Measurements from ENCODE around the gene CRX. TPM values are rescaled to one million over a fixed set of nuclear protein-coding genes. Genes with fewer than 3 reads are reported as not detected.
"Not testable (repeated sequence)": the region's sequence is repeated elsewhere in the genome, so short reads cannot be mapped to it uniquely, and the experiment has no call there.

CRX gene
- total and polyA plus RNA-seq, 7 donors = 0.01 TPM; not detected in 6

- no peaks in the 10 kb centered on the region for H3K36me3 ChIP-seq (ENCODE audit: insufficient read depth in 1 of 2, low read depth in 1 of 2)
- ATAC-seq (no peak), DNase-seq (no peak)
- no peak overlapping the region for H3K4me3 ChIP-seq
- H3K9me3 ChIP-seq = no peaks in the 10 kb centered on the region
- peaks cover 0 to 52% (median 11%) of the 10 kb centered on the region in 3 donors for H3K27me3 ChIP-seq (ENCODE audit: insufficient read depth in 3 of 3, low read length in 2 of 3)
- no peak overlapping the region for H3K27ac ChIP-seq
- H3K4me1 ChIP-seq = no peaks in the 10 kb centered on the region
- 55 to 62% (median 59%) methylated on average over 5 of the region's 5 CpGs for WGBS, 3 donors
- TF ChIP-seq CTCF (IDR thresholded peaks at IDR 0.05) = no peak
- intact Hi-C loops (cut with DNase I) = no loop called here
Observed at GRCh38 chr19:47853003-47853402, 31.3 kb downstream of the CRX start.

- Histone ChIP-seq H3K27ac (no peak overlapping the region), H3K9me3 (no peaks in the 10 kb centered on the region), H3K4me3 (no peak overlapping the region), H3K36me3 (ENCODE audit: insufficient read depth in 1 of 2, low read depth in 1 of 2) (no peaks in the 10 kb centered on the region), H3K4me1 (no peaks in the 10 kb centered on the region), H3K27me3 (ENCODE audit: insufficient read depth in 3 of 3, low read length in 2 of 3) (peaks cover 0 to 41% (median 5%) of the 10 kb centered on the region in 3 donors)
- ATAC-seq = no peak
- 70 to 77% (median 72%) methylated on average over 4 of the region's 4 CpGs for WGBS, 3 donors
- no peak for TF ChIP-seq CTCF (IDR thresholded peaks at IDR 0.05)
- intact Hi-C loops (cut with DNase I) = no loop called here
- DNase-seq = no peak
Observed at GRCh38 chr19:47854459-47854858, 32.7 kb downstream of the CRX start.

- H3K4me3 ChIP-seq; H3K36me3 ChIP-seq (ENCODE audit: insufficient read depth in 1 of 2, low read depth in 1 of 2); H3K27ac ChIP-seq; intact Hi-C loops (cut with DNase I); ATAC-seq; H3K4me1 ChIP-seq; H3K9me3 ChIP-seq; DNase-seq: not testable (repeated sequence)
- WGBS, 3 donors = 72 to 82% (median 77%) methylated on average over 9 of the region's 9 CpGs
- H3K27me3 ChIP-seq (ENCODE audit: insufficient read depth in 3 of 3, low read length in 2 of 3) = peaks cover 0 to 20% (median 5%) of the 10 kb centered on the region in 3 donors
Observed at GRCh38 chr19:47858231-47858630, 36.5 kb downstream of the CRX start.

- H3K36me3 ChIP-seq (ENCODE audit: insufficient read depth in 1 of 2, low read depth in 1 of 2); H3K4me1 ChIP-seq; DNase-seq; H3K9me3 ChIP-seq; intact Hi-C loops (cut with DNase I); H3K27ac ChIP-seq; H3K4me3 ChIP-seq; ATAC-seq: not testable (repeated sequence)
- 80 to 91% (median 87%) methylated on average over 9 of the region's 9 CpGs for WGBS, 3 donors
- H3K27me3 ChIP-seq (ENCODE audit: insufficient read depth in 3 of 3, low read length in 2 of 3) = peaks cover 0 to 16% (median 5%) of the 10 kb centered on the region in 3 donors
Observed at GRCh38 chr19:47858646-47859285, 37.0 kb downstream of the CRX start, which contains the start of gene TPRX2. Gene TPRX2, plus strand, starts transcription at chr19:47859235. Its CDS starts 12 bp downstream, at chr19:47859247.

- intact Hi-C loops (cut with DNase I); DNase-seq; H3K36me3 ChIP-seq (ENCODE audit: insufficient read depth in 1 of 2, low read depth in 1 of 2); H3K9me3 ChIP-seq; H3K4me1 ChIP-seq; ATAC-seq; H3K4me3 ChIP-seq; H3K27ac ChIP-seq: not testable (repeated sequence)
- H3K27me3 ChIP-seq (ENCODE audit: insufficient read depth in 3 of 3, low read length in 2 of 3) = peaks cover 0 to 16% (median 2%) of the 10 kb centered on the region in 3 donors
- WGBS, 3 donors = 83 to 96% (median 94%) methylated on average over 2 to 11 of the region's 17 CpGs
Observed at GRCh38 chr19:47859838-47860237, 38.1 kb downstream of the CRX start.

GRCh38 chr19:47860602-47861297 lies 39.0 kb downstream of the CRX start:
- 46 to 57% (median 53%) methylated on average over 16 to 34 of the region's 34 CpGs for WGBS, 3 donors
- H3K4me3 ChIP-seq = no peak overlapping the region
- no peak for ATAC-seq
- H3K27me3 ChIP-seq (ENCODE audit: insufficient read depth in 3 of 3, low read length in 2 of 3) = peaks cover 0 to 11% (median 2%) of the 10 kb centered on the region in 3 donors
- H3K27ac ChIP-seq = no peak overlapping the region
- peaks cover 3% of the 10 kb centered on the region for H3K9me3 ChIP-seq
- intact Hi-C loops (cut with DNase I) = no loop called here
- H3K4me1 ChIP-seq = no peaks in the 10 kb centered on the region
- H3K36me3 ChIP-seq (ENCODE audit: insufficient read depth in 1 of 2, low read depth in 1 of 2) = no peaks in the 10 kb centered on the region
- no peak for DNase-seq
- TF ChIP-seq CTCF (IDR thresholded peaks at IDR 0.05) = no peak
